Measurements from ENCODE around the gene ZNF213.
"Not testable (repeated sequence)": the region's sequence is repeated elsewhere in the genome, so short reads cannot be mapped to it uniquely, and the experiment has no call there.

ZNF213 gene

GRCh38 chr16:3137267-3137666, 2.4 kb downstream of the ZNF213 start:
- no peaks in the 10 kb centered on the region for H3K9me3 Mint-ChIP-seq
- DNase-seq (no peak), ATAC-seq (no peak)
- no peak overlapping the region for H3K4me3 Mint-ChIP-seq
- no peaks in the 10 kb centered on the region for H3K27me3 Mint-ChIP-seq
- no peak overlapping the region for H3K27ac Mint-ChIP-seq
- H3K4me1 Mint-ChIP-seq = peaks cover 39% of the 10 kb centered on the region

- Mint-ChIP-seq H3K4me1 (peaks cover 30% of the 10 kb centered on the region), H3K4me3 (no peak overlapping the region), H3K9me3 (no peaks in the 10 kb centered on the region), H3K27ac (no peak overlapping the region), H3K27me3 (no peaks in the 10 kb centered on the region)
- no peak for ATAC-seq
- no peak for DNase-seq
Observed at GRCh38 chr16:3138342-3138741, 3.5 kb downstream of the ZNF213 start.

- Mint-ChIP-seq H3K4me3 (no peak overlapping the region), H3K27ac (no peak overlapping the region), H3K4me1 (peaks cover 29% of the 10 kb centered on the region), H3K27me3 (no peaks in the 10 kb centered on the region), H3K9me3 (no peaks in the 10 kb centered on the region)
- ATAC-seq (no peak), DNase-seq (no peak)
Observed at GRCh38 chr16:3138823-3139426, 4.1 kb downstream of the ZNF213 start.

GRCh38 chr16:3139561-3139960, 4.7 kb downstream of the ZNF213 start:
- ATAC-seq, H3K27ac Mint-ChIP-seq, H3K27me3 Mint-ChIP-seq, H3K9me3 Mint-ChIP-seq, H3K4me3 Mint-ChIP-seq, DNase-seq: not testable (repeated sequence)
- peaks cover 29% of the 10 kb centered on the region for H3K4me1 Mint-ChIP-seq

- Mint-ChIP-seq H3K4me3 (no peak overlapping the region), H3K4me1 (peaks cover 26% of the 10 kb centered on the region), H3K27ac (no peak overlapping the region), H3K27me3 (no peaks in the 10 kb centered on the region), H3K9me3 (no peaks in the 10 kb centered on the region)
- DNase-seq = no peak
- ATAC-seq = no peak
Observed at GRCh38 chr16:3140603-3141427, 6.0 kb downstream of the ZNF213 start.

GRCh38 chr16:3141781-3142311, 7.0 kb downstream of the ZNF213 start:
- ATAC-seq = no peak
- DNase-seq = no peak
- Mint-ChIP-seq H3K27ac (no peak overlapping the region), H3K4me3 (no peak overlapping the region), H3K27me3 (no peaks in the 10 kb centered on the region), H3K9me3 (no peaks in the 10 kb centered on the region), H3K4me1 (peaks cover 19% of the 10 kb centered on the region)

- ATAC-seq = no peak
- Mint-ChIP-seq H3K4me3 (no peak overlapping the region), H3K9me3 (no peaks in the 10 kb centered on the region), H3K27me3 (no peaks in the 10 kb centered on the region), H3K27ac (no peak overlapping the region), H3K4me1 (peaks cover 14% of the 10 kb centered on the region)
- DNase-seq = no peak
Observed at GRCh38 chr16:3142327-3142726, 7.5 kb downstream of the ZNF213 start.

- Mint-ChIP-seq H3K9me3 (no peaks in the 10 kb centered on the region), H3K4me1 (peaks cover 10% of the 10 kb centered on the region), H3K4me3 (no peak overlapping the region), H3K27ac (no peak overlapping the region), H3K27me3 (no peaks in the 10 kb centered on the region)
- ATAC-seq (no peak), DNase-seq (no peak)
Observed at GRCh38 chr16:3142770-3143169, 7.9 kb downstream of the ZNF213 start.

GRCh38 chr16:3143189-3143588, 8.4 kb downstream of the ZNF213 start:
- peaks cover 6% of the 10 kb centered on the region for H3K4me1 Mint-ChIP-seq
- H3K4me3 Mint-ChIP-seq = no peak overlapping the region
- H3K9me3 Mint-ChIP-seq = no peaks in the 10 kb centered on the region
- H3K27me3 Mint-ChIP-seq = no peaks in the 10 kb centered on the region
- no peak for ATAC-seq
- no peak overlapping the region for H3K27ac Mint-ChIP-seq
- DNase-seq = no peak

GRCh38 chr16:3143598-3144320, 8.9 kb downstream of the ZNF213 start:
- H3K9me3 Mint-ChIP-seq = no peaks in the 10 kb centered on the region
- DNase-seq = no peak
- H3K4me1 Mint-ChIP-seq = peaks cover 7% of the 10 kb centered on the region
- no peak overlapping the region for H3K27ac Mint-ChIP-seq
- H3K27me3 Mint-ChIP-seq = no peaks in the 10 kb centered on the region
- H3K4me3 Mint-ChIP-seq = no peak overlapping the region
- ATAC-seq = no peak

- H3K4me1 Mint-ChIP-seq = peaks cover 8% of the 10 kb centered on the region
- no peaks in the 10 kb centered on the region for H3K27me3 Mint-ChIP-seq
- DNase-seq (no peak), ATAC-seq (no peak)
- H3K27ac Mint-ChIP-seq = no peak overlapping the region
- no peak overlapping the region for H3K4me3 Mint-ChIP-seq
- H3K9me3 Mint-ChIP-seq = no peaks in the 10 kb centered on the region
Observed at GRCh38 chr16:3144321-3144983, 9.6 kb downstream of the ZNF213 start.

- Mint-ChIP-seq H3K27ac (peak overlapping the region in 1 of 2 donors; percentile 25), H3K27me3 (no peaks in the 10 kb centered on the region), H3K4me1 (peaks cover 15% of the 10 kb centered on the region), H3K4me3 (no peak overlapping the region), H3K9me3 (no peaks in the 10 kb centered on the region)
- ATAC-seq (no peak), DNase-seq (no peak)
Observed at GRCh38 chr16:3145151-3145550, 10.3 kb downstream of the ZNF213 start.

GRCh38 chr16:3145660-3146059, 10.8 kb downstream of the ZNF213 start:
- H3K27ac Mint-ChIP-seq = peak overlapping the region in 1 of 2 donors; percentile 25
- no peak for ATAC-seq
- no peaks in the 10 kb centered on the region for H3K27me3 Mint-ChIP-seq
- H3K4me1 Mint-ChIP-seq = peaks cover 18% of the 10 kb centered on the region
- no peaks in the 10 kb centered on the region for H3K9me3 Mint-ChIP-seq
- H3K4me3 Mint-ChIP-seq = no peak overlapping the region
- DNase-seq = no peak

GRCh38 chr16:3147046-3147756, 12.4 kb downstream of the ZNF213 start:
- no peak for ATAC-seq
- Mint-ChIP-seq H3K27ac (no peak overlapping the region), H3K9me3 (no peaks in the 10 kb centered on the region), H3K4me3 (no peak overlapping the region), H3K27me3 (no peaks in the 10 kb centered on the region), H3K4me1 (peaks cover 29% of the 10 kb centered on the region)
- no peak for DNase-seq

GRCh38 chr16:3147757-3148104, 12.9 kb downstream of the ZNF213 start:
- no peak overlapping the region for H3K27ac Mint-ChIP-seq
- no peak for DNase-seq
- H3K9me3 Mint-ChIP-seq = no peaks in the 10 kb centered on the region
- peaks cover 34% of the 10 kb centered on the region for H3K4me1 Mint-ChIP-seq
- no peak for ATAC-seq
- no peak overlapping the region for H3K4me3 Mint-ChIP-seq
- H3K27me3 Mint-ChIP-seq = no peaks in the 10 kb centered on the region
